Body of pancreas (tissue), 4 donors: ENCODE results near the gene RNGTT. TPM values are rescaled to one million over a fixed set of nuclear protein-coding genes. Genes with fewer than 3 reads are reported as not detected.
A peak's percentile ranks its signal among the peaks of the same experiment; 100 is the strongest.
"Not testable (repeated sequence)": the region's sequence is repeated elsewhere in the genome, so short reads cannot be mapped to it uniquely, and the experiment has no call there.

Experiments used
- ATAC-seq: fragments of 150-250 bp; one replicate; pipeline ENCODE4 v1.9.1; 2016
- DNase-seq, 4 donors: peaks; one replicate each; pipeline ENCODE4 v3.0.0-alpha.2; 2019
- H3K27ac ChIP-seq, 4 donors: fragments of 200-600 bp; sonication (generic); 1 replicate in 3 of 4; 2 replicates in 1 of 4; pipeline versions ENCODE4 v1.5.1 to v1.6.1; 2016 to 2019; ENCODE audit warnings: mild to moderate bottlenecking in 1 of 4, mixed read lengths in 1 of 4, moderate library complexity in 1 of 4
- H3K27me3 ChIP-seq, 2 donors: fragments of 200-600 bp; sonication (generic); one replicate each; pipeline ENCODE4 v1.6.0; 2016; ENCODE audit warnings: mild to moderate bottlenecking in 1 of 2
- H3K36me3 ChIP-seq, 2 donors: fragments of 200-600 bp; sonication (generic); replicated peaks in 1 of 2; 2 replicates each; pipeline ENCODE4 v1.5.1; 2016; ENCODE audit warnings: low read depth in 2 of 2; ENCODE audit not compliant: insufficient read depth in 1 of 2
- H3K4me1 ChIP-seq: fragments of 200-600 bp; sonication (generic); one replicate; pipeline ENCODE4 v1.6.0; 2016
- H3K4me3 ChIP-seq, 2 donors: fragments of 200-600 bp; sonication (generic); 1 replicate in 1 of 2; 2 replicates in 1 of 2; pipeline ENCODE4 v1.5.1; 2016 to 2019
- H3K9me3 ChIP-seq, 3 donors: fragments of 200-600 bp; sonication (generic); 1 replicate in 2 of 3; 2 replicates in 1 of 3; pipeline ENCODE4 v1.5.1; 2016
- POLR2A ChIP-seq, 3 donors: fragments of 450-650 bp; IDR thresholded peaks; one replicate each; pipeline ENCODE4 v1.6.1; 2016; ENCODE audit warnings: antibody characterized with exemption in 3 of 3, mild to moderate bottlenecking in 2 of 3
- WGBS, 2 donors: methylation state at CpG; one replicate each; pipeline ENCODE4 v1.1.5; 2017; 5-methylcytosine and 5-hydroxymethylcytosine counted together
- intact Hi-C: fragments of 100-400 bp; cut with DNase I; formaldehyde crosslinking; loops from one replicate; pipeline ENCODE4 v1.15.1; 2023
- total RNA-seq, 2 donors: library from RNA; depleted of rRNA; stranded (reverse); fragments of >200 nt; gene quantifications; one replicate each; pipeline ENCODE4 v1.1.0, GENCODE V29; 2016
- TF ChIP-seq, protein P1 (sequence below), 7 experiments: fragments of 450-650 bp in 4 of 7; fragments of 200-600 bp in 3 of 7; sonication (generic) in 3 of 7; IDR thresholded peaks; one replicate each; pipeline ENCODE4 v1.5.1; 2016 to 2019; ENCODE audit warnings: antibody characterized with exemption in 7 of 7

RNGTT gene
- total RNA-seq, 2 donors from 2014 or later, result 9.9 to 15.2 TPM

- Histone ChIP-seq H3K9me3 (no peaks in the 10 kb centered on the region), H3K27ac (peak overlapping the region in 1 of 4 donors; percentile 34), H3K27me3 (no peaks in the 10 kb centered on the region), H3K36me3 (no peaks in the 10 kb centered on the region), H3K4me3 (no peak overlapping the region), H3K4me1 (peaks cover 15% of the 10 kb centered on the region)
- no peak for TF ChIP-seq POLR2A (IDR thresholded peaks at IDR 0.05)
- TF ChIP-seq, protein P1, sequence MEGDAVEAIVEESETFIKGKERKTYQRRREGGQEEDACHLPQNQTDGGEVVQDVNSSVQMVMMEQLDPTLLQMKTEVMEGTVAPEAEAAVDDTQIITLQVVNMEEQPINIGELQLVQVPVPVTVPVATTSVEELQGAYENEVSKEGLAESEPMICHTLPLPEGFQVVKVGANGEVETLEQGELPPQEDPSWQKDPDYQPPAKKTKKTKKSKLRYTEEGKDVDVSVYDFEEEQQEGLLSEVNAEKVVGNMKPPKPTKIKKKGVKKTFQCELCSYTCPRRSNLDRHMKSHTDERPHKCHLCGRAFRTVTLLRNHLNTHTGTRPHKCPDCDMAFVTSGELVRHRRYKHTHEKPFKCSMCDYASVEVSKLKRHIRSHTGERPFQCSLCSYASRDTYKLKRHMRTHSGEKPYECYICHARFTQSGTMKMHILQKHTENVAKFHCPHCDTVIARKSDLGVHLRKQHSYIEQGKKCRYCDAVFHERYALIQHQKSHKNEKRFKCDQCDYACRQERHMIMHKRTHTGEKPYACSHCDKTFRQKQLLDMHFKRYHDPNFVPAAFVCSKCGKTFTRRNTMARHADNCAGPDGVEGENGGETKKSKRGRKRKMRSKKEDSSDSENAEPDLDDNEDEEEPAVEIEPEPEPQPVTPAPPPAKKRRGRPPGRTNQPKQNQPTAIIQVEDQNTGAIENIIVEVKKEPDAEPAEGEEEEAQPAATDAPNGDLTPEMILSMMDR (IDR thresholded peaks at IDR 0.05), result peak; percentile 36 to 94 (median 81)
- 2 to 3% methylated on average over 2 of the region's 2 CpGs for WGBS, 2 donors
- ATAC-seq, result peak; percentile 95
- intact Hi-C loops, result loop anchor here (5.0 to 10.0 kb wide), 2 partner anchors 260 to 632 kb away; no protein-coding TSS in a partner anchor
- DNase-seq, result peak; percentile 38 to 73 (median 68)
Observed at GRCh38 chr6:88982720-88983119, 19.3 kb upstream of the RNGTT start.

DNA sequence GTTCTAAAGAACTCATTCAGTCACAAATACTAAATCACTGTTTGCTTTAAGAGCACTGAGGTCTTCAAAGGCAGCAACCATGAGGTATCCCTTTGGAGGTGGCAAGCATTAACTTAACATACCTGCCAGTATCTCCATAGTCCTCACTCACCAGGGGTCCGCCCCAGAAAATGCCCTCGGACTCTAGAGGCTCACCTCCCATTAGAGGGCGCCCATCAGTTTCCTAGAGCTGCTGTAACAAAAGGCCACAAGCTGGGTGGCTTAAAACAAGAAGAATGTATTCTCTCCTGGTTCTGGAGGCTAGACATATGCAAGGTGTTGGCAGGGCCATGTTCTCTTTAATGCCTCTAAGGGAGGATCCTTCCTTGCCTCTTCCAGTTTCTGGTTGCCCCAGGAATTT, 12.0 kb upstream of the RNGTT start:
- TF ChIP-seq POLR2A (IDR thresholded peaks at IDR 0.05), result no peak
- TF ChIP-seq, protein P1 (IDR thresholded peaks at IDR 0.05), result no peak
- Histone ChIP-seq H3K27ac (no peak overlapping the region), H3K9me3 (no peaks in the 10 kb centered on the region), H3K4me1 (no peaks in the 10 kb centered on the region), H3K4me3 (no peak overlapping the region), H3K36me3 (no peaks in the 10 kb centered on the region), H3K27me3 (no peaks in the 10 kb centered on the region)
- WGBS, 2 donors, result 62 to 100% methylated on average over 1 to 3 of the region's 3 CpGs
- no peak for ATAC-seq
- intact Hi-C loops, result no loop called here
- no peak for DNase-seq

GRCh38 chr6:88972504-88973423, 9.3 kb upstream of the RNGTT start:
- intact Hi-C loops, result no loop called here
- H3K27ac ChIP-seq, result no peak overlapping the region
- DNase-seq, result no peak
- H3K27me3 ChIP-seq, result no peaks in the 10 kb centered on the region
- WGBS, 2 donors, result 50 to 55% methylated on average over 3 to 6 of the region's 6 CpGs
- no peaks in the 10 kb centered on the region for H3K4me1 ChIP-seq
- H3K9me3 ChIP-seq, result peaks cover 0 to 11% (median 0%) of the 10 kb centered on the region in 3 donors
- no peaks in the 10 kb centered on the region for H3K36me3 ChIP-seq
- ATAC-seq, result no peak
- TF ChIP-seq POLR2A (IDR thresholded peaks at IDR 0.05), result no peak
- TF ChIP-seq, protein P1 (IDR thresholded peaks at IDR 0.05), result no peak
- H3K4me3 ChIP-seq, result no peak overlapping the region

GRCh38 chr6:88970301-88970700, 6.9 kb upstream of the RNGTT start:
- H3K36me3 ChIP-seq, result no peaks in the 10 kb centered on the region
- no peaks in the 10 kb centered on the region for H3K27me3 ChIP-seq
- peaks cover 0 to 11% (median 0%) of the 10 kb centered on the region in 3 donors for H3K9me3 ChIP-seq
- 98 to 100% methylated on average over 2 of the region's 2 CpGs for WGBS, 2 donors
- TF ChIP-seq, protein P1 (IDR thresholded peaks at IDR 0.05), result no peak
- TF ChIP-seq POLR2A (IDR thresholded peaks at IDR 0.05), result no peak
- intact Hi-C loops, result no loop called here
- H3K4me3 ChIP-seq, result no peak overlapping the region
- ATAC-seq (no peak), DNase-seq (no peak)
- no peak overlapping the region for H3K27ac ChIP-seq
- H3K4me1 ChIP-seq, result no peaks in the 10 kb centered on the region

GRCh38 chr6:88969255-88969654, 5.8 kb upstream of the RNGTT start:
- 57 to 87% methylated on average over 2 of the region's 2 CpGs for WGBS, 2 donors

More at GRCh38 chr6:88969255-88969654, 5.8 kb upstream of the RNGTT start:
- H3K4me3 ChIP-seq, H3K27ac ChIP-seq, intact Hi-C loops, DNase-seq, H3K27me3 ChIP-seq, H3K36me3 ChIP-seq, ATAC-seq, H3K4me1 ChIP-seq: not testable (repeated sequence)
- H3K9me3 ChIP-seq, result peaks cover 0 to 11% (median 0%) of the 10 kb centered on the region in 3 donors
